Measurements from ENCODE around the gene PSMG4.

Gene PSMG4

DNA sequence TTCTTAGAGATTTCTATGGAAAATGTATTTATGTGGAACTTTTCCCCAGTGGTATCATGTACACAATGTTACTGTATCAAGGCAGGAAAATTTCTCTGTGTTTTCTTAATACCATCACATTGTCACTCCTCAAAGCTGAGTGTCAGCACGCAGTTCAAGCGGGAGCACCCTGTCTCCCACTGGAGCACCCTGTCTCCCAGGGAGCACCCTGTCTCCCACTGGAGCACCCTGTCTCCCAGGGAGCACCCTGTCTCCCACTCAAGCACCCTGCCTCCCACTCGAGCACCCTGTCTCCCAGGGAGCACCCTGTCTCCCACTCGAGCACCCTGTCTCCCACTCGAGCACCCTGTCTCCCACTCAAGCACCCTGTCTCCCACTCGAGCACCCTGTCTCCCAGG, 51.3 kb downstream of the PSMG4 start:
- H3K27ac Mint-ChIP-seq: no peak overlapping the region
- peaks cover 2 to 8% of the 10 kb centered on the region in 2 donors for H3K9me3 Mint-ChIP-seq
- ATAC-seq (replicated peaks): no peak
- no peak for DNase-seq
- no peaks in the 10 kb centered on the region for H3K36me3 Mint-ChIP-seq (ENCODE audit: insufficient read depth)
- no peak overlapping the region for H3K4me3 Mint-ChIP-seq
- no peaks in the 10 kb centered on the region for H3K4me1 Mint-ChIP-seq (ENCODE audit: low read depth in 2 of 2)
- H3K27me3 Mint-ChIP-seq: peaks cover 29 to 77% of the 10 kb centered on the region in 2 donors

- Mint-ChIP-seq H3K27me3 (peaks cover 25 to 74% of the 10 kb centered on the region in 2 donors), H3K36me3 (ENCODE audit: insufficient read depth) (no peaks in the 10 kb centered on the region), H3K4me3 (no peak overlapping the region), H3K27ac (no peak overlapping the region), H3K4me1 (ENCODE audit: low read depth in 2 of 2) (no peaks in the 10 kb centered on the region), H3K9me3 (peaks cover 0 to 5% of the 10 kb centered on the region in 2 donors)
- ATAC-seq (replicated peaks) (no peak), DNase-seq (no peak)
Observed at GRCh38 chr6:3310703-3311102, 52.0 kb downstream of the PSMG4 start.

- no peaks in the 10 kb centered on the region for H3K36me3 Mint-ChIP-seq (ENCODE audit: insufficient read depth)
- no peaks in the 10 kb centered on the region for H3K4me1 Mint-ChIP-seq (ENCODE audit: low read depth in 2 of 2)
- H3K4me3 Mint-ChIP-seq: no peak overlapping the region
- H3K27ac Mint-ChIP-seq: no peak overlapping the region
- H3K27me3 Mint-ChIP-seq: peaks cover 20 to 74% of the 10 kb centered on the region in 2 donors
- no peaks in the 10 kb centered on the region for H3K9me3 Mint-ChIP-seq
- ATAC-seq (replicated peaks) (no peak), DNase-seq (no peak)
Observed at GRCh38 chr6:3311826-3312225, 53.1 kb downstream of the PSMG4 start.

GRCh38 chr6:3312604-3313231, 54.0 kb downstream of the PSMG4 start:
- ATAC-seq (replicated peaks): no peak
- peaks cover 28 to 74% of the 10 kb centered on the region in 2 donors for H3K27me3 Mint-ChIP-seq
- no peaks in the 10 kb centered on the region for H3K36me3 Mint-ChIP-seq (ENCODE audit: insufficient read depth)

GRCh38 chr6:3314176-3314575, 55.4 kb downstream of the PSMG4 start:
- H3K27ac Mint-ChIP-seq: no peak overlapping the region

More at GRCh38 chr6:3312604-3313231, 54.0 kb downstream of the PSMG4 start:
- Mint-ChIP-seq H3K27ac (no peak overlapping the region), H3K4me3 (no peak overlapping the region), H3K4me1 (ENCODE audit: low read depth in 2 of 2) (peaks cover 1 to 2% of the 10 kb centered on the region in 2 donors), H3K9me3 (no peaks in the 10 kb centered on the region)
- DNase-seq: no peak

GRCh38 chr6:3314621-3315467, 56.1 kb downstream of the PSMG4 start:
- Mint-ChIP-seq H3K27ac (no peak overlapping the region), H3K36me3 (ENCODE audit: insufficient read depth) (no peaks in the 10 kb centered on the region), H3K4me1 (ENCODE audit: low read depth in 2 of 2) (peaks cover 15 to 17% of the 10 kb centered on the region in 2 donors), H3K4me3 (no peak overlapping the region), H3K9me3 (no peaks in the 10 kb centered on the region), H3K27me3 (peaks cover 34 to 79% of the 10 kb centered on the region in 2 donors)
- ATAC-seq (replicated peaks) (no peak), DNase-seq (no peak)

More at GRCh38 chr6:3314176-3314575, 55.4 kb downstream of the PSMG4 start:
- no peaks in the 10 kb centered on the region for H3K9me3 Mint-ChIP-seq
- H3K4me3 Mint-ChIP-seq: no peak overlapping the region
- DNase-seq (no peak), ATAC-seq (replicated peaks) (no peak)
- H3K36me3 Mint-ChIP-seq (ENCODE audit: insufficient read depth): no peaks in the 10 kb centered on the region
- H3K4me1 Mint-ChIP-seq (ENCODE audit: low read depth in 2 of 2): peaks cover 15 to 16% of the 10 kb centered on the region in 2 donors
- peaks cover 34 to 78% of the 10 kb centered on the region in 2 donors for H3K27me3 Mint-ChIP-seq

DNA sequence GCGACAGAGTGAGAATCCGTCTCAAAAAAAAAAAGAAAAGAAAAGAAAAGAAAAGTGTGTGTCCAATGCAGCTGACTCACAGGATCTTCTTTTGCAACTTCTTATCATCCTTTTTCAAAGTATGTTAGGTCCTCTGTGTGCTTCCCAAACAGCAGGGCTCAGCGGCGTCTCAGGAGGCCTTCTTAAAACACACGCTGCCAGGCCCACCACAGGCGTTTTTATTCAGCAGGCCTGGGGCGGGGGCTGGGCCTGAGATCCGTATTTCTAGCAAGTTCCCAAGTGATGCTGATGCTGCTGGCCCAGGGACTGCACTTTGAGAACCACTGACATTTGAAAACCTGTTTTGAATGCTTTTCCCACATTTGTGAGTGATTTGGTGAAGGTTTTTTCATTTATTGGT, 57.1 kb downstream of the PSMG4 start:
- H3K36me3 Mint-ChIP-seq (ENCODE audit: insufficient read depth): no peaks in the 10 kb centered on the region
- ATAC-seq (replicated peaks): no peak
- H3K27ac Mint-ChIP-seq: no peak overlapping the region
- no peaks in the 10 kb centered on the region for H3K9me3 Mint-ChIP-seq
- DNase-seq: no peak
- H3K4me3 Mint-ChIP-seq: no peak overlapping the region
- peaks cover 32 to 79% of the 10 kb centered on the region in 2 donors for H3K27me3 Mint-ChIP-seq
- H3K4me1 Mint-ChIP-seq (ENCODE audit: low read depth in 2 of 2): peaks cover 15 to 17% of the 10 kb centered on the region in 2 donors

DNA sequence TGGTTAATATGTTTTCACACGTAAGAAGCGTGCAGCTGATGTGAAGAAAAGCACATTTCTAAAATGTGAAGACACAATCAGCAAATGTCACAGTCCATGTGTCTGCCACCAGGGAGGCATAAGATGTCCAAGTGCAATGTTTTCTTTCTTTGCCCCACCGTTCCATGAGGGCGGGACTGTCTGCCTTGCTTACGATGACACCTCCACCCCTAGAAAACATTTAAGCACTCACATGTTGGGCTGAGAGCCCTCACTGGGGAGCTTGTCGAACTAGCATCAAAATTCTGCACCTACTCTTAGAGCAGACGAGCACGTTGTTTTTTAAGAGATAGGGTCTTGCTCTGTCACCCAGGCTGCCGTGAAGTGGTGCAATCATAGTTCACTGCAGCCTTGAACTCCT, 57.6 kb downstream of the PSMG4 start:
- H3K27me3 Mint-ChIP-seq: peaks cover 27 to 79% of the 10 kb centered on the region in 2 donors
- H3K4me3 Mint-ChIP-seq: no peak overlapping the region
- ATAC-seq (replicated peaks) (no peak), DNase-seq (no peak)
- H3K27ac Mint-ChIP-seq: no peak overlapping the region
- no peaks in the 10 kb centered on the region for H3K9me3 Mint-ChIP-seq
- peaks cover 15 to 17% of the 10 kb centered on the region in 2 donors for H3K4me1 Mint-ChIP-seq (ENCODE audit: low read depth in 2 of 2)
- H3K36me3 Mint-ChIP-seq (ENCODE audit: insufficient read depth): no peaks in the 10 kb centered on the region

GRCh38 chr6:3316818-3317217, 58.1 kb downstream of the PSMG4 start:
- DNase-seq: no peak
- no peak for ATAC-seq (replicated peaks)
- peaks cover 15 to 17% of the 10 kb centered on the region in 2 donors for H3K4me1 Mint-ChIP-seq (ENCODE audit: low read depth in 2 of 2)
- H3K36me3 Mint-ChIP-seq (ENCODE audit: insufficient read depth): no peaks in the 10 kb centered on the region
- H3K4me3 Mint-ChIP-seq: no peak overlapping the region
- no peak overlapping the region for H3K27ac Mint-ChIP-seq
- H3K27me3 Mint-ChIP-seq: peaks cover 27 to 81% of the 10 kb centered on the region in 2 donors
- H3K9me3 Mint-ChIP-seq: no peaks in the 10 kb centered on the region

Measured in effector memory CD8-positive, alpha-beta T cell (primary cell).